PC-9 (cell line): ENCODE results near the gene NYAP2.

Experiments
- EZH2 ChIP-seq: fragments of 200-600 bp; sonication (generic); IDR thresholded peaks from 2 replicates; pipeline ENCODE4 v1.8.0; 2017; ENCODE audit warnings: antibody characterized with exemption, low read depth
- TF ChIP-seq, protein P1 (sequence below): fragments of 200-600 bp; sonication (generic); conservative IDR thresholded peaks from 2 replicates; pipeline ENCODE4 v1.6.1; 2017; ENCODE audit warnings: mixed run types, antibody characterized with exemption, mild to moderate bottlenecking, moderate library complexity

GRCh38 chr2:225486236-225486635, 86.7 kb downstream of the NYAP2 start:
- TF ChIP-seq, protein P1, sequence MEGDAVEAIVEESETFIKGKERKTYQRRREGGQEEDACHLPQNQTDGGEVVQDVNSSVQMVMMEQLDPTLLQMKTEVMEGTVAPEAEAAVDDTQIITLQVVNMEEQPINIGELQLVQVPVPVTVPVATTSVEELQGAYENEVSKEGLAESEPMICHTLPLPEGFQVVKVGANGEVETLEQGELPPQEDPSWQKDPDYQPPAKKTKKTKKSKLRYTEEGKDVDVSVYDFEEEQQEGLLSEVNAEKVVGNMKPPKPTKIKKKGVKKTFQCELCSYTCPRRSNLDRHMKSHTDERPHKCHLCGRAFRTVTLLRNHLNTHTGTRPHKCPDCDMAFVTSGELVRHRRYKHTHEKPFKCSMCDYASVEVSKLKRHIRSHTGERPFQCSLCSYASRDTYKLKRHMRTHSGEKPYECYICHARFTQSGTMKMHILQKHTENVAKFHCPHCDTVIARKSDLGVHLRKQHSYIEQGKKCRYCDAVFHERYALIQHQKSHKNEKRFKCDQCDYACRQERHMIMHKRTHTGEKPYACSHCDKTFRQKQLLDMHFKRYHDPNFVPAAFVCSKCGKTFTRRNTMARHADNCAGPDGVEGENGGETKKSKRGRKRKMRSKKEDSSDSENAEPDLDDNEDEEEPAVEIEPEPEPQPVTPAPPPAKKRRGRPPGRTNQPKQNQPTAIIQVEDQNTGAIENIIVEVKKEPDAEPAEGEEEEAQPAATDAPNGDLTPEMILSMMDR, result no peak
- TF ChIP-seq EZH2, result no peak
